ENCODE data around the gene ZFP1.
A peak's percentile ranks its signal among the peaks of the same experiment; 100 is the strongest.

ZFP1 gene

GRCh38 chr16:75216127-75216526 is 67.8 kb downstream of the ZFP1 start:
- Histone ChIP-seq H2AFZ (ENCODE audit: low read depth) (no peak overlapping the region), H3K4me2 (no peak overlapping the region), H3K36me3 (ENCODE audit: insufficient read depth) (no peaks in the 10 kb centered on the region), H3K27ac (no peak overlapping the region), H4K20me1 (ENCODE audit: insufficient read depth) (no peaks in the 10 kb centered on the region), H3K4me3 (IDR thresholded peaks at IDR 0.05; ENCODE audit: insufficient read depth, low read depth, low read length) (no peak overlapping the region), H3K4me1 (ENCODE audit: low read depth, poor library complexity, severe bottlenecking) (peaks cover 6% of the 10 kb centered on the region), H3K9ac (no peak overlapping the region), H3K79me2 (ENCODE audit: insufficient read depth, low read depth) (no peaks in the 10 kb centered on the region), H3K27me3 (ENCODE audit: insufficient read depth, low read depth) (no peaks in the 10 kb centered on the region)
- TF ChIP-seq CTCF (conservative IDR thresholded peaks at IDR 0.05; ENCODE audit: low read depth, low read length) = no peak

- Histone ChIP-seq H3K4me1 (ENCODE audit: low read depth, poor library complexity, severe bottlenecking) (peaks cover 6% of the 10 kb centered on the region), H3K4me2 (no peak overlapping the region), H3K4me3 (IDR thresholded peaks at IDR 0.05; ENCODE audit: insufficient read depth, low read depth, low read length) (no peak overlapping the region), H3K27me3 (ENCODE audit: insufficient read depth, low read depth) (no peaks in the 10 kb centered on the region), H3K36me3 (ENCODE audit: insufficient read depth) (no peaks in the 10 kb centered on the region), H3K27ac (no peak overlapping the region), H4K20me1 (ENCODE audit: insufficient read depth) (no peaks in the 10 kb centered on the region), H3K79me2 (ENCODE audit: insufficient read depth, low read depth) (no peaks in the 10 kb centered on the region), H2AFZ (ENCODE audit: low read depth) (no peak overlapping the region), H3K9ac (no peak overlapping the region)
- TF ChIP-seq CTCF (conservative IDR thresholded peaks at IDR 0.05; ENCODE audit: low read depth, low read length) = no peak
These were observed 68.3 kb downstream of the ZFP1 start for GRCh38 chr16:75216576-75216975.

GRCh38 chr16:75217389-75217851 is 69.1 kb downstream of the ZFP1 start:
- no peak for TF ChIP-seq CTCF (conservative IDR thresholded peaks at IDR 0.05; ENCODE audit: low read depth, low read length)
- Histone ChIP-seq H3K27me3 (ENCODE audit: insufficient read depth, low read depth) (no peaks in the 10 kb centered on the region), H3K4me3 (IDR thresholded peaks at IDR 0.05; ENCODE audit: insufficient read depth, low read depth, low read length) (no peak overlapping the region), H3K4me1 (ENCODE audit: low read depth, poor library complexity, severe bottlenecking) (peaks cover 6% of the 10 kb centered on the region), H3K4me2 (no peak overlapping the region), H3K79me2 (ENCODE audit: insufficient read depth, low read depth) (no peaks in the 10 kb centered on the region), H4K20me1 (ENCODE audit: insufficient read depth) (no peaks in the 10 kb centered on the region), H2AFZ (ENCODE audit: low read depth) (no peak overlapping the region), H3K36me3 (ENCODE audit: insufficient read depth) (no peaks in the 10 kb centered on the region), H3K27ac (no peak overlapping the region), H3K9ac (no peak overlapping the region)

- TF ChIP-seq CTCF (conservative IDR thresholded peaks at IDR 0.05; ENCODE audit: low read depth, low read length) = no peak
- Histone ChIP-seq H3K36me3 (ENCODE audit: insufficient read depth) (no peaks in the 10 kb centered on the region), H2AFZ (ENCODE audit: low read depth) (peak within 1 kb of the TSS; percentile 48; the same call in 1 of the 2 replicates), H3K27me3 (ENCODE audit: insufficient read depth, low read depth) (no peaks in the 10 kb centered on the region), H3K4me3 (IDR thresholded peaks at IDR 0.05; ENCODE audit: insufficient read depth, low read depth, low read length) (no peak within 1 kb of the TSS), H3K9ac (no peak within 1 kb of the TSS), H3K27ac (no peak within 1 kb of the TSS), H3K4me1 (ENCODE audit: low read depth, poor library complexity, severe bottlenecking) (peaks cover 6% of the 10 kb centered on the region), H3K4me2 (peak within 1 kb of the TSS; percentile 34; the same call in 1 of the 2 replicates), H4K20me1 (ENCODE audit: insufficient read depth) (no peaks in the 10 kb centered on the region), H3K79me2 (ENCODE audit: insufficient read depth, low read depth) (no peaks in the 10 kb centered on the region)
These were observed 70.1 kb downstream of the ZFP1 start, which contains the start of gene CTRB1 for GRCh38 chr16:75218256-75219076. CTRB1 (plus strand) TSS chr16:75218988; CDS start chr16:75219008, 20 bp downstream.

Data from KMS-11 (cell line).